ENCODE measurements around the gene LMF1. TPM values are rescaled to one million over a fixed set of nuclear protein-coding genes. Genes with fewer than 3 reads are reported as not detected.

Gene LMF1
- total and polyA plus RNA-seq, 12 donors, result 5.1 to 15.4 (median 7.6) TPM

GRCh38 chr16:924806-925205, 46.0 kb downstream of the LMF1 start:
- Histone ChIP-seq H3K4me1 (peaks cover 4 to 18% (median 11%) of the 10 kb centered on the region in 9 donors), H3K36me3 (peaks cover 0 to 17% (median 0%) of the 10 kb centered on the region in 9 donors), H3K27ac (no peak overlapping the region), H3K4me3 (no peak overlapping the region), H3K9me3 (peaks cover 0 to 10% (median 0%) of the 10 kb centered on the region in 11 donors), H3K27me3 (no peaks in the 10 kb centered on the region)
- intact Hi-C loops (cut with DNase I), result no loop called here
- 94 to 96% methylated on average over 13 of the region's 13 CpGs for WGBS, 2 donors
- ATAC-seq, result no peak
- TF ChIP-seq CTCF (IDR thresholded peaks at IDR 0.05), result no peak
- no peak for DNase-seq

GRCh38 chr16:924063-924462, 46.7 kb downstream of the LMF1 start:
- 51 to 61% methylated on average over 5 of the region's 5 CpGs for WGBS, 2 donors
- no peak for TF ChIP-seq CTCF (IDR thresholded peaks at IDR 0.05)
- H3K9me3 ChIP-seq, result peaks cover 0 to 10% (median 0%) of the 10 kb centered on the region in 11 donors
- H3K27ac ChIP-seq, result no peak overlapping the region
- no peak overlapping the region for H3K4me3 ChIP-seq
- intact Hi-C loops (cut with DNase I), result no loop called here
- DNase-seq (no peak), ATAC-seq (no peak)
- H3K36me3 ChIP-seq, result peaks cover 0 to 13% (median 0%) of the 10 kb centered on the region in 9 donors
- H3K27me3 ChIP-seq, result no peaks in the 10 kb centered on the region
- peaks cover 4 to 21% (median 12%) of the 10 kb centered on the region in 9 donors for H3K4me1 ChIP-seq

GRCh38 chr16:923184-923583, 47.6 kb downstream of the LMF1 start:
- Histone ChIP-seq H3K27ac (no peak overlapping the region), H3K36me3 (peaks cover 0 to 19% (median 0%) of the 10 kb centered on the region in 9 donors), H3K27me3 (no peaks in the 10 kb centered on the region), H3K9me3 (peaks cover 0 to 10% (median 0%) of the 10 kb centered on the region in 11 donors), H3K4me1 (peaks cover 4 to 21% (median 12%) of the 10 kb centered on the region in 9 donors), H3K4me3 (no peak overlapping the region)
- DNase-seq (no peak), ATAC-seq (no peak)
- no peak for TF ChIP-seq CTCF (IDR thresholded peaks at IDR 0.05)
- intact Hi-C loops (cut with DNase I), result no loop called here
- WGBS, 2 donors, result 97 to 99% methylated on average over 9 of the region's 9 CpGs

GRCh38 chr16:922051-922450, 48.7 kb downstream of the LMF1 start:
- WGBS, 2 donors, result 88 to 95% methylated on average over 13 of the region's 13 CpGs
- H3K4me1 ChIP-seq, result peaks cover 4 to 21% (median 12%) of the 10 kb centered on the region in 9 donors
- H3K36me3 ChIP-seq, result peaks cover 0 to 19% (median 0%) of the 10 kb centered on the region in 9 donors
- H3K9me3 ChIP-seq, result peaks cover 0 to 10% (median 0%) of the 10 kb centered on the region in 11 donors
- ATAC-seq, result no peak
- no peak overlapping the region for H3K27ac ChIP-seq
- DNase-seq, result no peak
- TF ChIP-seq CTCF (IDR thresholded peaks at IDR 0.05), result no peak
- H3K4me3 ChIP-seq, result no peak overlapping the region
- intact Hi-C loops (cut with DNase I), result no loop called here
- H3K27me3 ChIP-seq, result no peaks in the 10 kb centered on the region

Data from heart right ventricle (tissue), 16 donors.